SK-N-SH (cell line): Measurements from ENCODE around the gene CCDC87. TPM values are rescaled to one million over a fixed set of nuclear protein-coding genes. Genes with fewer than 3 reads are reported as not detected.

Experiments
- CTCF ChIA-PET: fragments of 300-600, 350-600 bp; formaldehyde crosslinking; extraction: SDS; loops from one replicate; lab custom pipeline; 2021; lab: Yijun Ruan, JAX
- POLR2A ChIA-PET: fragments of 350-600 bp; sonication (Branson Sonifier 250); formaldehyde crosslinking; extraction: SDS; loops from one replicate; lab custom pipeline; 2020; ENCODE audit warnings: antibody characterized with exemption, inconsistent platforms; lab: Yijun Ruan, JAX
- DNase-seq: peaks from one replicate; pipeline ENCODE4 v3.0.0; 2012
- H2AFZ ChIP-seq: fragments of 200-600 bp; sonication (generic); 2 replicates; pipeline ENCODE4 v1.8.1; 2016; ENCODE audit warnings: antibody characterized with exemption, mild to moderate bottlenecking, low read depth
- H3F3A ChIP-seq: fragments of 200-600 bp; sonication (generic); replicated peaks from 2 replicates; pipeline ENCODE3; 2016; ENCODE audit warnings: antibody characterized with exemption, mild to moderate bottlenecking; ENCODE audit not compliant: insufficient read depth
- H3K27ac ChIP-seq, 2 experiments: fragments of 200-500 bp in 1 of 2; fragments of 200-600 bp in 1 of 2; sonication (Bioruptor generic) in 1 of 2; sonication (generic), shearing (Covaris generic) in 1 of 2; 2 replicates each; pipeline versions ENCODE4 v1.5.1 to v1.6.1; 2014 to 2016; ENCODE audit warnings: low read depth in 2 of 2, inconsistent platforms in 1 of 2, low read length in 1 of 2, mild to moderate bottlenecking in 1 of 2, mixed read lengths in 1 of 2
- H3K27me3 ChIP-seq: fragments of 200-600 bp; sonication (generic), shearing (Covaris generic); 2 replicates; pipeline ENCODE4 v1.6.1; 2016; ENCODE audit warnings: mixed run types; ENCODE audit not compliant: insufficient read depth
- H3K36me3 ChIP-seq, 2 experiments: fragments of 200-500 bp in 1 of 2; fragments of 200-600 bp in 1 of 2; sonication (Bioruptor generic) in 1 of 2; sonication (generic) in 1 of 2; replicated peaks in 1 of 2; 2 replicates each; pipeline versions ENCODE3 to v1.5.1; 2014 to 2016; ENCODE audit warnings: low read length in 1 of 2, mild to moderate bottlenecking in 1 of 2; ENCODE audit not compliant: insufficient read depth in 2 of 2, control insufficient read depth in 1 of 2
- H3K4me1 ChIP-seq, 2 experiments: fragments of 200-500 bp in 1 of 2; fragments of 200-600 bp in 1 of 2; sonication (Bioruptor generic) in 1 of 2; sonication (generic), shearing (Covaris generic) in 1 of 2; 2 replicates each; pipeline versions ENCODE4 v1.5.1 to v1.6.1; 2014 to 2016; ENCODE audit warnings: low read depth in 1 of 2, low read length in 1 of 2, mixed run types in 1 of 2; ENCODE audit not compliant: insufficient read depth in 2 of 2, control insufficient read depth in 1 of 2
- H3K4me2 ChIP-seq: fragments of 200-600 bp; sonication (generic), shearing (Covaris generic); 2 replicates; pipeline ENCODE4 v1.6.1; 2017; ENCODE audit warnings: mixed run types
- H3K4me3 ChIP-seq, 2 experiments: fragments of 200-500 bp in 1 of 2; fragments of 200-600 bp in 1 of 2; sonication (Bioruptor generic) in 1 of 2; sonication (generic), shearing (Covaris generic) in 1 of 2; 2 replicates each; pipeline versions ENCODE4 v1.5.1 to v1.8.1; 2014 to 2016; ENCODE audit warnings: low read depth in 2 of 2, inconsistent platforms in 1 of 2, low read length in 1 of 2, mild to moderate bottlenecking in 1 of 2, mixed read lengths in 1 of 2, moderate library complexity in 1 of 2
- H3K79me2 ChIP-seq: fragments of 200-600 bp; sonication (generic); 2 replicates; pipeline ENCODE4 v1.8.1; 2017; ENCODE audit warnings: mild to moderate bottlenecking; ENCODE audit not compliant: insufficient read depth
- H3K9ac ChIP-seq: fragments of 200-600 bp; sonication (generic); 2 replicates; pipeline ENCODE4 v1.6.1; 2017; ENCODE audit warnings: mixed run types
- H3K9me2 ChIP-seq: fragments of 200-600 bp; sonication (generic); 2 replicates; pipeline ENCODE4 v1.6.1; 2017; ENCODE audit warnings: mixed run types
- H3K9me3 ChIP-seq: fragments of 200-600 bp; sonication (generic); 2 replicates; pipeline ENCODE4 v1.6.1; 2017; ENCODE audit warnings: mixed run types, mild to moderate bottlenecking, moderate library complexity
- H4K20me1 ChIP-seq: fragments of 200-600 bp; sonication (generic); 2 replicates; pipeline ENCODE4 v1.6.1; 2017; ENCODE audit warnings: mild to moderate bottlenecking, mixed run types; ENCODE audit not compliant: insufficient read depth
- CHD2 ChIP-seq: fragments of 150-350 bp; IDR thresholded peaks from 2 replicates; pipeline ENCODE4 v1.6.1; 2018; ENCODE audit warnings: low read length; ENCODE audit not compliant: partially characterized antibody
- ELF1 ChIP-seq: IDR thresholded peaks from 2 replicates; pipeline ENCODE4 v1.4.0; 2012
- EZH2phosphoT487 ChIP-seq: fragments of 200-600 bp; sonication (generic); IDR thresholded peaks from 2 replicates; pipeline ENCODE4 v1.6.1; 2017; ENCODE audit warnings: low read depth, mixed run types, mild to moderate bottlenecking, antibody characterized with exemption, moderate library complexity, borderline replicate concordance
- FOSL2 ChIP-seq: IDR thresholded peaks from 2 replicates; pipeline ENCODE4 v1.4.0; 2012; ENCODE audit warnings: low read depth, mild to moderate bottlenecking, moderate library complexity, borderline replicate concordance
- GABPA ChIP-seq: IDR thresholded peaks from 2 replicates; pipeline ENCODE4 v1.4.0; 2012; ENCODE audit warnings: low read depth, mild to moderate bottlenecking
- JUND ChIP-seq: IDR thresholded peaks from 2 replicates; pipeline ENCODE4 v1.4.0; 2012
- MEF2A ChIP-seq: IDR thresholded peaks from 2 replicates; pipeline ENCODE4 v1.4.0; 2012; ENCODE audit warnings: low read depth, borderline replicate concordance
- NRF1 ChIP-seq: IDR thresholded peaks from 2 replicates; pipeline ENCODE4 v1.6.1; 2012; ENCODE audit warnings: low read depth, mild to moderate bottlenecking, low read length
- POLR2AphosphoS5 ChIP-seq: IDR thresholded peaks from 2 replicates; pipeline ENCODE4 v1.6.1; 2012; ENCODE audit warnings: low read depth, low read length
- RAD21 ChIP-seq: IDR thresholded peaks from 2 replicates; pipeline ENCODE4 v1.6.1; 2012; ENCODE audit warnings: mild to moderate bottlenecking, low read length
- RCOR1 ChIP-seq: fragments of 150-350 bp; IDR thresholded peaks from 2 replicates; pipeline ENCODE4 v1.6.1; 2017; ENCODE audit warnings: antibody characterized with exemption, low read length
- RFX5 ChIP-seq: IDR thresholded peaks from 2 replicates; pipeline ENCODE4 v1.6.1; 2012; ENCODE audit warnings: mild to moderate bottlenecking, improper control_type of control experiment, low read length
- RXRA ChIP-seq: IDR thresholded peaks from 2 replicates; pipeline ENCODE4 v1.4.0; 2012; ENCODE audit warnings: low read depth, mild to moderate bottlenecking, borderline replicate concordance
- TCF12 ChIP-seq: IDR thresholded peaks from 2 replicates; pipeline ENCODE4 v1.4.0; 2012
- YY1 ChIP-seq: IDR thresholded peaks from 2 replicates; pipeline ENCODE4 v1.4.0; 2012; ENCODE audit warnings: low read depth, mild to moderate bottlenecking
- WGBS: methylation state at CpG from one replicate; pipeline ENCODE4 v1.1.6; 2017; ENCODE audit warnings: low lambda C conversion rate; 5-methylcytosine and 5-hydroxymethylcytosine counted together
- polyA plus RNA-seq, 3 experiments: library from polyadenylated mRNA; depleted of rRNA; stranded (reverse); fragments of >200 nt; gene quantifications; 2 replicates each; pipeline ENCODE4 v1.2.3, GENCODE V29; 2012
- TF ChIP-seq, protein P1 (sequence below): IDR thresholded peaks from 2 replicates; pipeline ENCODE4 v1.4.0; 2012; ENCODE audit warnings: low read depth, borderline replicate concordance
- TF ChIP-seq, protein P2 (sequence below): IDR thresholded peaks from 2 replicates; pipeline ENCODE4 v1.6.1; 2012; ENCODE audit warnings: mild to moderate bottlenecking, low read depth, low read length, moderate library complexity

Gene CCDC87
- polyA plus RNA-seq, 1 of the 3 experiments (the other 2 are of a cell fraction): 0.21 TPM

DNA sequence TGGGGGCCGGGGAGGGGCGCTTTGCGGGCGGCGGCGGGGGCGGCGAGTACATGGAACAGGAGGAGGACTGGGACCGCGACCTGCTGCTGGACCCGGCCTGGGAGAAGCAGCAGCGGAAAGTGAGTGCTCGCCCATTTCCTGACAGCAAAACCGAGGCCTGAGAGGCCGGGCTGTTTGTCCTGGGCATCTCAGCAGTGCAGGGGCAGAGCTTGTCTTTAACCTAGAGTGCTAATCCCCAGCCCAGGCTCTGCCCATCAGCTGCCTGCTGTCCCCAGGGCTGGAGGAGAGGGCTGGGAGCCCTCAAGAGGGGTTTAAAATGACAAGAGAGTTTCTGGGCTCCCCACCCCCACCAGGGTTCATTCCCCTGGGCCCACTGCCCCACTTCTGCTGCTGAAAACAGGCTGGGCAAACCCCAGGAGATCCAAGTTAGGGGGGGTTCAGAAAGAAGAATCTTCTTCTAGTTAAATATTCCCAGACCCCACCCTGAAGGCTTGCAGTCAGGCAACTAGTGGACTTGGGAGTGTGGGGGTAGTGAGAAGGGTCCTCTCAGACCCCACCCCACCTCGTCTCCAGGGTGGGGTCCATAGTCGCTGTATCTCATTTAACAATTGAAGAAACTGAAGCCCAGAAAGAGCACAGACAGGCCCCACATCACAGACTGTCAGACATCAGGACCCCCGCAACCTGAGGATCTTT, 45.7 kb downstream of the CCDC87 start:
- H3K27me3 ChIP-seq: no peaks in the 10 kb centered on the region
- CTCF ChIA-PET: interaction anchor here (1.2 to 2.8 kb wide), 2 partner anchors 32 to 131 kb away, joined by 4 to 20 read pairs; partner anchors contain the start of gene RBM4B
- H4K20me1 ChIP-seq: no peaks in the 10 kb centered on the region
- H3K4me2 ChIP-seq: no peak overlapping the region
- peaks cover 0 to 10% of the 10 kb centered on the region in 2 experiments; a peak in 1 of 4 replicates for H3K4me1 ChIP-seq
- POLR2A ChIA-PET: interaction anchor here (1.0 to 1.8 kb wide), 2 partner anchors 36 to 131 kb away, joined by 3 to 9 read pairs; partner anchors contain the start of gene BBS1
- H3K9ac ChIP-seq: no peak overlapping the region
- H3K9me2 ChIP-seq: no peaks in the 10 kb centered on the region
- H3K4me3 ChIP-seq: no peak overlapping the region
- H2AFZ ChIP-seq: no peak overlapping the region
- H3K9me3 ChIP-seq: no peaks in the 10 kb centered on the region
- WGBS: 84% methylated on average over 9 of the region's 18 CpGs
- no peak for TF ChIP-seq TCF12
- TF ChIP-seq CHD2: no peak
- TF ChIP-seq FOSL2: no peak
- TF ChIP-seq POLR2AphosphoS5: no peak
- TF ChIP-seq, protein P1, sequence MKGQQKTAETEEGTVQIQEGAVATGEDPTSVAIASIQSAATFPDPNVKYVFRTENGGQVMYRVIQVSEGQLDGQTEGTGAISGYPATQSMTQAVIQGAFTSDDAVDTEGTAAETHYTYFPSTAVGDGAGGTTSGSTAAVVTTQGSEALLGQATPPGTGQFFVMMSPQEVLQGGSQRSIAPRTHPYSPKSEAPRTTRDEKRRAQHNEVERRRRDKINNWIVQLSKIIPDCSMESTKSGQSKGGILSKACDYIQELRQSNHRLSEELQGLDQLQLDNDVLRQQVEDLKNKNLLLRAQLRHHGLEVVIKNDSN: no peak
- TF ChIP-seq GABPA: no peak
- no peak for TF ChIP-seq RCOR1
- TF ChIP-seq RAD21: no peak
- TF ChIP-seq MEF2A: no peak
- no peak for TF ChIP-seq EZH2phosphoT487
- TF ChIP-seq RXRA: no peak
- no peak for TF ChIP-seq RFX5
- no peak for TF ChIP-seq ELF1
- TF ChIP-seq, protein P2, sequence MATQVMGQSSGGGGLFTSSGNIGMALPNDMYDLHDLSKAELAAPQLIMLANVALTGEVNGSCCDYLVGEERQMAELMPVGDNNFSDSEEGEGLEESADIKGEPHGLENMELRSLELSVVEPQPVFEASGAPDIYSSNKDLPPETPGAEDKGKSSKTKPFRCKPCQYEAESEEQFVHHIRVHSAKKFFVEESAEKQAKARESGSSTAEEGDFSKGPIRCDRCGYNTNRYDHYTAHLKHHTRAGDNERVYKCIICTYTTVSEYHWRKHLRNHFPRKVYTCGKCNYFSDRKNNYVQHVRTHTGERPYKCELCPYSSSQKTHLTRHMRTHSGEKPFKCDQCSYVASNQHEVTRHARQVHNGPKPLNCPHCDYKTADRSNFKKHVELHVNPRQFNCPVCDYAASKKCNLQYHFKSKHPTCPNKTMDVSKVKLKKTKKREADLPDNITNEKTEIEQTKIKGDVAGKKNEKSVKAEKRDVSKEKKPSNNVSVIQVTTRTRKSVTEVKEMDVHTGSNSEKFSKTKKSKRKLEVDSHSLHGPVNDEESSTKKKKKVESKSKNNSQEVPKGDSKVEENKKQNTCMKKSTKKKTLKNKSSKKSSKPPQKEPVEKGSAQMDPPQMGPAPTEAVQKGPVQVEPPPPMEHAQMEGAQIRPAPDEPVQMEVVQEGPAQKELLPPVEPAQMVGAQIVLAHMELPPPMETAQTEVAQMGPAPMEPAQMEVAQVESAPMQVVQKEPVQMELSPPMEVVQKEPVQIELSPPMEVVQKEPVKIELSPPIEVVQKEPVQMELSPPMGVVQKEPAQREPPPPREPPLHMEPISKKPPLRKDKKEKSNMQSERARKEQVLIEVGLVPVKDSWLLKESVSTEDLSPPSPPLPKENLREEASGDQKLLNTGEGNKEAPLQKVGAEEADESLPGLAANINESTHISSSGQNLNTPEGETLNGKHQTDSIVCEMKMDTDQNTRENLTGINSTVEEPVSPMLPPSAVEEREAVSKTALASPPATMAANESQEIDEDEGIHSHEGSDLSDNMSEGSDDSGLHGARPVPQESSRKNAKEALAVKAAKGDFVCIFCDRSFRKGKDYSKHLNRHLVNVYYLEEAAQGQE: no peak
- no peak for TF ChIP-seq JUND
- no peak for TF ChIP-seq YY1
- TF ChIP-seq NRF1: no peak
- peaks cover 7% of the 10 kb centered on the region for H3K79me2 ChIP-seq
- H3K27ac ChIP-seq: no peak overlapping the region
- no peak for DNase-seq
- peaks cover 4% of the 10 kb centered on the region for H3F3A ChIP-seq
- peaks cover 0 to 1% of the 10 kb centered on the region in 2 experiments for H3K36me3 ChIP-seq
